IMR-90 (cell line): ENCODE data around the gene CENPP.

Experiments used
- BHLHE40 ChIP-seq: fragments of 150-350 bp; IDR thresholded peaks from 2 replicates; pipeline ENCODE4 v1.6.1; 2016; ENCODE audit warnings: mild to moderate bottlenecking, low read depth, low read length
- CTCF ChIP-seq: conservative IDR thresholded peaks from 2 replicates; pipeline ENCODE4 v1.5.1; 2012; ENCODE audit warnings: mild to moderate bottlenecking, low read depth, low read length, improper control_type of control experiment
- FOS ChIP-seq: fragments of 150-350 bp; IDR thresholded peaks from 2 replicates; pipeline ENCODE4 v1.6.1; 2016; ENCODE audit warnings: low read depth, low read length
- MAFK ChIP-seq: IDR thresholded peaks from 2 replicates; pipeline ENCODE4 v1.6.1; 2012; ENCODE audit warnings: low read depth, low read length, improper control_type of control experiment
- MXI1 ChIP-seq: IDR thresholded peaks from 2 replicates; pipeline ENCODE4 v1.6.1; 2012; ENCODE audit warnings: low read depth, mild to moderate bottlenecking, low read length, moderate library complexity, borderline replicate concordance
- POLR2A ChIP-seq: IDR thresholded peaks from 2 replicates; pipeline ENCODE4 v1.6.1; 2012; ENCODE audit warnings: mild to moderate bottlenecking, low read depth, low read length
- RAD21 ChIP-seq: IDR thresholded peaks from 2 replicates; pipeline ENCODE4 v1.6.1; 2012; ENCODE audit warnings: low read length, improper control_type of control experiment
- SMC3 ChIP-seq: fragments of 150-350 bp; IDR thresholded peaks from 2 replicates; pipeline ENCODE4 v1.6.1; 2016; ENCODE audit warnings: low read depth, mild to moderate bottlenecking, antibody characterized with exemption, low read length, moderate library complexity
- USF2 ChIP-seq: fragments of 150-350 bp; IDR thresholded peaks from 2 replicates; pipeline ENCODE4 v1.6.1; 2017; ENCODE audit warnings: mild to moderate bottlenecking, antibody characterized with exemption, low read length, low read depth

- TF ChIP-seq CTCF (no peak), MXI1 (no peak), POLR2A (no peak), RAD21 (no peak), MAFK (no peak), BHLHE40 (no peak), USF2 (no peak), SMC3 (no peak), FOS (no peak)
Measured at GRCh38 chr9:92432972-92433548, 107.3 kb downstream of the CENPP start.
